ENCODE data around the gene ACAN.

The ACAN gene

DNA sequence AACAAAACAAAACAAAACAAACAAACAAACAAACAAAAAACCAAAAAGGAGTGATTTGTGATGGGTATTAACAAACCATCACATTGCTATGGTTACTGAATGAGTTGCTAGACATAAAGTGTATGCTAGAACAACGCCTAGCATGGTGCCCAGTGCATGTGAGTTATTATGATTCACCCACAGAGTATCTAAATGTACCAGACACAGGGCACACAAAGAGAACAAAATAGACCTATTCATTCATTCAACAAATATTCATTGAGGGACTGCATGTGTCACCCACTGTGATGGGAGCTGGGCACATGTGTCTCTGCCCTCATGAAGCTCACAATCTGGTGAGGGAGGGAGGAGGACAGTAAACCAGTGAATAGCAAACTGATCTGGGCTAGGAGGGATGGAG is 11.6 kb upstream of the ACAN start:
- peaks cover 33% of the 10 kb centered on the region for H3K27me3 Mint-ChIP-seq (ENCODE audit: low read depth)
- no peaks in the 10 kb centered on the region for H3K4me1 Mint-ChIP-seq (ENCODE audit: low read depth)
- H3K4me3 Mint-ChIP-seq: no peak overlapping the region
- H3K9me3 Mint-ChIP-seq: no peaks in the 10 kb centered on the region
- no peaks in the 10 kb centered on the region for H3K36me3 Mint-ChIP-seq (ENCODE audit: low read depth)
- no peak overlapping the region for H3K27ac Mint-ChIP-seq

DNA sequence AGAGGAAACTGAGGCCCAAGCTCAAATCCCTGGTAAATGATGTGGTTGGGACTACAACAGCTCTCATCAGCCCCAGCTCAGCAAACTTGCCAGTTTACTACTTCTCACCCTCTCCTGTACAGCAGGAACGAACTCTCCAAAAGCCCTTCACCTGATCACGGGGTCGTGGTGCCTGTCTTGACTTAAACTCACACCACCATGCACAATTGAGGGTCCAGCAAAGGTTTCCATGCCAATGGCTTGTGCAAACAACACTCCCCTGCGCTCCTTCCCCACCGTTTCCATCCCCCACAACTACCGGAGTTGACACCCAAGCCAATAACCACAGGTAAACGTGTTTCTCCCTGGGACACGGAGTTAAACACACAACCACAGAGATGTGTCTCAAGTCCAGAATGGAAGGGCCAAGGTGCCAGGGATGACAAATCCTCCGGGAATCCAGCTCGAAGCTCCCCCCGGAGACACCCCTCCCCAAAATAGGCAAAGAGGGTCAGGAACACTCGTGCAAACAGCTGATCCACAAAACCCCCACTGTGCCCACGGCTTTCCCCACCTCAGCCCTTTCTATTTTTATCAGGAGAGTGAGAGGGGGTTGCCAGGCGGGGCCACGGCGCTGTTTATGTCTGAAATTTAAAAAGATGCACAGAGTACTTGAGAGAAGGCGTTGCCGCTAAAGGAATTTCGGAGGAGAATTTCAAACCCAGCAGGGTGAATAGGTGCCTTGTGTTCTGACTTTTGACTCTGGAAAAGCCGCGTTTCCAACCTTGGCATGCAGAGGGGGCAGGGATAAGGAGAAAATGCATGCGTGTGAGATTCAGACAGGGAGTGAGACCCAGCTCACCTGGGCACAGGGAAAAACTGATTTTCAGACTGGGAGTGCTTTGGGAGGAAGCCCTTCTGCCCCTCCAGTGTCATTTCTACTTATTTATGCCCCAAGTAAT is 10.6 kb upstream of the ACAN start:
- H3K27ac Mint-ChIP-seq: no peak overlapping the region

DNA sequence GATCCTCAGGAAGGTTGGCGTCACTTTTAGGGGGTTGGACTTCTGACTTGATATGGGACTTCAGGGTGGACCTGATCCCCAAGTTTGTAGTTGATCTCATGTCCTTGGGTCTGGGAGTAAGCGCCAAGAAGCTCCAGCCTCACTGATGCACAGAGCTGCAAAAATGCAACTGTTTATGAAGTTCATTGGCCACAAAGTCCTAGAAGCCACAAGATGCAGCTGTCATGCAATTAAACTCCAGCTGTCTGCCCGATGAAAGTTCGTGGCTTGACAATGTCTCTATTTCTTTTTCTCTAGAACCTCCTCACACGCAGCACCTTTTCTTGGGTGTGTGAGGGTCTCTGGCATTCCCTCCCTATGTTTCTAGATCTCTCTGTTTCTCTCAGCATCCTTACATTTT is 9.2 kb upstream of the ACAN start:
- peaks cover 46% of the 10 kb centered on the region for H3K27me3 Mint-ChIP-seq (ENCODE audit: low read depth)
- no peak overlapping the region for H3K27ac Mint-ChIP-seq
- H3K9me3 Mint-ChIP-seq: no peaks in the 10 kb centered on the region
- H3K4me1 Mint-ChIP-seq (ENCODE audit: low read depth): no peaks in the 10 kb centered on the region
- no peaks in the 10 kb centered on the region for H3K36me3 Mint-ChIP-seq (ENCODE audit: low read depth)
- no peak overlapping the region for H3K4me3 Mint-ChIP-seq

More for the DNA sequence above, 10.6 kb upstream of the ACAN start:
- Mint-ChIP-seq H3K36me3 (ENCODE audit: low read depth) (no peaks in the 10 kb centered on the region), H3K4me1 (ENCODE audit: low read depth) (no peaks in the 10 kb centered on the region), H3K27me3 (ENCODE audit: low read depth) (peaks cover 39% of the 10 kb centered on the region), H3K9me3 (no peaks in the 10 kb centered on the region), H3K4me3 (no peak overlapping the region)

DNA sequence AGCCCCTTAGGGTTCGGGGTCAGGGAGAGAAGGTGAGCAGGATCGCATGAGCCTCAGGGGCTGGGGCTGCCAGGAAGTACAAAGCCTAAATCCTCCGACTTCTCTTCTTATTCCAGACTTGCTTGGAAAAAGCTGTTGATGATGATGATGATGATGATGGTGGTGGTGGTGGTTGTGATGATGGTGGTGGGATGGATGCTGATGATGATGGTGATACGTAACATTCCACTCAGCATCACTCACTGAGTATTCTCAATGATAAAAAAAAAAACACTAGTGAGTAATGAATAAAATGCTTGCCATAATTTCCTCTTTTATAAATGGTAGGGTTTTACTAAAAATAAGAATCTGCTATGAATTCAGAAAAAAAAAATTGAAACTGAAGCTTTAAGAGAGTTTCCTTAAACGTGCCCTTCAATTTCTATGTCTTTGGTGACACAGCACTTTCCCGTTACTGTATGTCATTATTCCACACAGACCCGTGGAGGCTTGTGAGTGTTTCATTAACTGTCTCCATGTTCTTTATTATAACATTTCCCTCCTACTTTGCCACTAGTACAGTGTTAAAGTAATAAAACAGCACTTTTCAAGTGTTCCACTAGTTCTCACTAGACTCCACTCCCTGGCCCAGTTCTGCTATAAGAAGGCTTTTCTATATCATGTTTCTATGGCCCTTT is 5.4 kb upstream of the ACAN start:
- Mint-ChIP-seq H3K36me3 (ENCODE audit: low read depth) (peaks cover 2% of the 10 kb centered on the region), H3K27me3 (ENCODE audit: low read depth) (peaks cover 62% of the 10 kb centered on the region), H3K4me1 (ENCODE audit: low read depth) (no peaks in the 10 kb centered on the region), H3K9me3 (no peaks in the 10 kb centered on the region), H3K27ac (no peak overlapping the region), H3K4me3 (no peak overlapping the region)

DNA sequence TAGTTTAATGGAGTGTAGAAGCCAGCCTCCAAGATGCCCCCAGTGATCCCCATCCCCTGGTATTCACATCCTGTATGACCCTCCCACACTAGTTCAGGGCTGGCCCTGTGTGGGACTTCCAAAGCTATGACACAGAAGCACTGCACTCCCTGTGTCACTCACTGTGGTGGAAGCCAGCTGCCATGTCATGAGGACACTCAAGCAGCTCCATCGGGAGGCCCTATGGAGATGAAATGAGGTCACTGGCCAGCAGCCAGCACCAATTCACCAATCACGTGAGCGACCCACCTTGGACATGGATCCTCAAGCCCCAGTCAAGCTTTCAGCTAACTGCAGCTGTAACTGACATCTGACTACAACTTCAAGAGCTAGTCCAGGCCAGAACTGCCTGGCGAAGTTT is 3.9 kb upstream of the ACAN start:
- Mint-ChIP-seq H3K4me3 (no peak overlapping the region), H3K27me3 (ENCODE audit: low read depth) (peaks cover 59% of the 10 kb centered on the region), H3K36me3 (ENCODE audit: low read depth) (peaks cover 2% of the 10 kb centered on the region), H3K9me3 (no peaks in the 10 kb centered on the region), H3K27ac (no peak overlapping the region), H3K4me1 (ENCODE audit: low read depth) (no peaks in the 10 kb centered on the region)

DNA sequence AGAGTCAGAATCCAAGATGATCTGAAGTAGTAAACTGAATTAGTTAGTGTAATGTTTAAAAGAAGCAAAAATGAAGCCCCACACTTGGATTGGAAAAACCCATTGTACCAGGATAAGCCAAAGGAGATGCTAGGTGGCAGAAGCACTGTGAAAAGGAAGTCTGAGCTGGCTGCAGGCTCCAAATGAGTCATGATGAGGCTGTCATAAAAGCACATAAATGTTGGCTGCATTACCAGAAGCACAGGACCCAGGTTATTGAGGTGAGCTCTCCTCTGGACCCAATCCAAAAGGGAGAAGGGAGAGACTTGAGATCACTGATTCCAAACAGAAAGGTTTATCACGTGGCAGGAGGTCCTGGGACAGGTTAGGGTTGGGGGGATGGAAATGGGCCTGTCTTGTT is 3.2 kb upstream of the ACAN start:
- H3K27ac Mint-ChIP-seq: no peak overlapping the region
- H3K9me3 Mint-ChIP-seq: no peaks in the 10 kb centered on the region
- H3K4me3 Mint-ChIP-seq: no peak overlapping the region
- peaks cover 2% of the 10 kb centered on the region for H3K36me3 Mint-ChIP-seq (ENCODE audit: low read depth)
- H3K4me1 Mint-ChIP-seq (ENCODE audit: low read depth): no peaks in the 10 kb centered on the region
- H3K27me3 Mint-ChIP-seq (ENCODE audit: low read depth): peaks cover 61% of the 10 kb centered on the region

DNA sequence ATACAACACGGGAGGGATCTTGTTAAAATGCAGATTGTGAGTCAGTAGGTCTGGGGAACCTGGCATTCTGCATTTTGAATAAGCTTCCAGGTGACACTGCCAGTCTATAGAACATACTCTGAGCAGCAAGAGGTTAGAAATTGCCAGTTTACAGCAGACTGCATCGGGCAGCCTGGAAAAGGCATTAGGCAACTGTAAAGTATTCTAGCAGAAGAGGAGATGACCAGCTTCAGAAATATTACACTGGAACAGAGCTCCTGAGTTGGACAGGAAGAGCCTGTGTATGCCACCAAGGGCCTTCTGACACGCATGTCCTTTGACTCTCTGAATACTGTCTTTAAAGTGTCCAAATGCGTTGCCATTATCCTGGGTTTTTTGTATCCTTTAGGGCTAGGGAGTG is 2.5 kb upstream of the ACAN start:
- H3K36me3 Mint-ChIP-seq (ENCODE audit: low read depth): peaks cover 2% of the 10 kb centered on the region
- no peak overlapping the region for H3K27ac Mint-ChIP-seq
- no peak overlapping the region for H3K4me3 Mint-ChIP-seq
- no peaks in the 10 kb centered on the region for H3K9me3 Mint-ChIP-seq
- peaks cover 67% of the 10 kb centered on the region for H3K27me3 Mint-ChIP-seq (ENCODE audit: low read depth)
- H3K4me1 Mint-ChIP-seq (ENCODE audit: low read depth): no peaks in the 10 kb centered on the region

DNA sequence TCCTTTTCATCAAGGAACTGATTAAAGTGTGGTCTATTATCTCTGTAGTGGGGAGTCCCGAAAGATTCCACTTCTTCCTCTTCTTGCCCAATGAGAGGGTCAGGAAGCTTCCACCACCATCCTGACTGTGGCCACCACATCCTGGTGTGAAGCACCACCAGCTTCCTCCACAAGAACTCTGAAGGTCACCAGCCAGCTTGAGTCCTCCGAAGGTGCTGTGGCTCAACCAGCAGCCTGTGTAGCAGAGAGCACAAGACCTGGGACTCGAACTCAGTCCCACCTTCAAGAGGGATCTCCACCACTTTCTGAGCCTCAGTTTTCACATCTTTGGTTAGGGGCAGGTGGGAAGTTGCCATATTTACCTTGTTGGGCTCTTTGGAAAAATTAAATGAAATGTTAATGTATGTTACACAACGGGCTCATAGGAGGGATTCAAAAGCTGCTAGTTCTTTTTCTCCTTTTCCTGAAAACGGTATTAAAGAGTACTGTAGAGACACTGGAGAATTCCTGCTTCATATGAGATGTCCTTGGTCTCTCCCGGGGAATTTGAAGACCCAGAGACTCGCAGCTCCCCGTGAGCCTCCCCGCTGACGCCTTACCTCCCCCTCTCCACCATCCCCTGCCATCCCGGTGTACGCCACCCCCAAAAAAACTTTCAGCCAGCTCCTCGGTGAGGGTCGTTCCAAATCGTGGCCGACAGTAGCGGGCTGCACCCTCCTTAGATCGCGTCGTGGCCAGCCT is 816 bp upstream of the ACAN start:
- Mint-ChIP-seq H3K4me3 (no peak overlapping the region), H3K4me1 (ENCODE audit: low read depth) (no peaks in the 10 kb centered on the region), H3K27me3 (ENCODE audit: low read depth) (peaks cover 66% of the 10 kb centered on the region), H3K27ac (no peak overlapping the region), H3K36me3 (ENCODE audit: low read depth) (peaks cover 2% of the 10 kb centered on the region), H3K9me3 (no peaks in the 10 kb centered on the region)

DNA sequence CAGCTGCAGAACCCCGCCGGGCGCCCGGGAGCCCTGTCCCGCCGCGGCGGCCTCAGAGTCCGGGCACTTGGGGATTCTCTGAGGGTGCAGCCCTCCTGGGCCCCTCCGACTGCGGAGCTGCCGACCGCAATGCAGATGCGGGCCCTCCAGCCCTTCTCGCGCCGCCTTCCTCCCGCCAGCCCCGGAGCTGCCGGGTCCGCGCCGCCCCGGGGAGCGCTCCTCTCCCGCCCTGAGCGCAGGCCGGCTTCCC is 320 bp upstream of the ACAN start:
- H3K4me1 Mint-ChIP-seq (ENCODE audit: low read depth): no peaks in the 10 kb centered on the region
- H3K27ac Mint-ChIP-seq: no peak overlapping the region
- H3K36me3 Mint-ChIP-seq (ENCODE audit: low read depth): peaks cover 2% of the 10 kb centered on the region
- H3K27me3 Mint-ChIP-seq (ENCODE audit: low read depth): peaks cover 64% of the 10 kb centered on the region
- H3K9me3 Mint-ChIP-seq: no peaks in the 10 kb centered on the region
- no peak overlapping the region for H3K4me3 Mint-ChIP-seq

DNA sequence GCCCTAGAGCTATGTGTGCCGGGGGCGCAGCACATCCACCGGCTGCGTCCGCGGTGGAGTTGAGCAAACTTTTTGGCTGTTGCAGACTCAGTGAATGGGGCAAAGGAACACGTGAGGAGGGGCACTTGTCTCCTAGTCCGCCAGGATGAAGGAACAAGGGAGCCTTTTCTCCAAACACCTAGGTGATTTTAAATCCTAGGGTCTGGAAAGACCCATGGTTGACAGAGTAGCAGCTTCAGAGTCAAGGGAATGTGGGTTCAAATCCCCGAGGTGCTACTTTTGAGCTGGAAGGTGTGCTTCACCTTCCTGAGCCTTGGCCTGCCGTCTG is 648 bp downstream of the ACAN start:
- H3K4me1 Mint-ChIP-seq (ENCODE audit: low read depth): no peaks in the 10 kb centered on the region
- H3K4me3 Mint-ChIP-seq: no peak overlapping the region
- H3K27me3 Mint-ChIP-seq (ENCODE audit: low read depth): peaks cover 66% of the 10 kb centered on the region
- no peaks in the 10 kb centered on the region for H3K9me3 Mint-ChIP-seq
- H3K27ac Mint-ChIP-seq: no peak overlapping the region
- H3K36me3 Mint-ChIP-seq (ENCODE audit: low read depth): peaks cover 2% of the 10 kb centered on the region

DNA sequence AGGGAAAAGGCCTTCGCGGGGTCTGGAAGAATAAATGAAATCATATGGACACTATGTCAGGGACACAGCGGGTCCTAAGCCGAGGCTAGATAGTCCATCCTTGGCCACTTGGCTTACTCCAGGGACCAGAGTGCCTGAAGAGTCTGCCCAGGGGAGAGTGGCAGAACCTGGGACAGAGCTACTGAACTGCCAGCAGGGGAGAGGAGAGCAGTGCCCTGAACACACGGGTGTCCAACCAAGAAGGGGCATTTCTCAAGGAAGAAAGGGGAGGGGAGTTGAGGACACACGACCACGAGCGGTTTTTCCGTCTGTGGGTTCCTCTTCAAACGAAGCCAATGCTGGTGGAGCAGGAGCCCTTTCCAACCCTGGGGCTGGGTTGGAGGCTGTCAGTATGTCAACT is 1.0 kb downstream of the ACAN start:
- Mint-ChIP-seq H3K27me3 (ENCODE audit: low read depth) (peaks cover 66% of the 10 kb centered on the region), H3K4me1 (ENCODE audit: low read depth) (no peaks in the 10 kb centered on the region), H3K36me3 (ENCODE audit: low read depth) (peaks cover 2% of the 10 kb centered on the region), H3K9me3 (no peaks in the 10 kb centered on the region), H3K27ac (no peak overlapping the region), H3K4me3 (no peak overlapping the region)

DNA sequence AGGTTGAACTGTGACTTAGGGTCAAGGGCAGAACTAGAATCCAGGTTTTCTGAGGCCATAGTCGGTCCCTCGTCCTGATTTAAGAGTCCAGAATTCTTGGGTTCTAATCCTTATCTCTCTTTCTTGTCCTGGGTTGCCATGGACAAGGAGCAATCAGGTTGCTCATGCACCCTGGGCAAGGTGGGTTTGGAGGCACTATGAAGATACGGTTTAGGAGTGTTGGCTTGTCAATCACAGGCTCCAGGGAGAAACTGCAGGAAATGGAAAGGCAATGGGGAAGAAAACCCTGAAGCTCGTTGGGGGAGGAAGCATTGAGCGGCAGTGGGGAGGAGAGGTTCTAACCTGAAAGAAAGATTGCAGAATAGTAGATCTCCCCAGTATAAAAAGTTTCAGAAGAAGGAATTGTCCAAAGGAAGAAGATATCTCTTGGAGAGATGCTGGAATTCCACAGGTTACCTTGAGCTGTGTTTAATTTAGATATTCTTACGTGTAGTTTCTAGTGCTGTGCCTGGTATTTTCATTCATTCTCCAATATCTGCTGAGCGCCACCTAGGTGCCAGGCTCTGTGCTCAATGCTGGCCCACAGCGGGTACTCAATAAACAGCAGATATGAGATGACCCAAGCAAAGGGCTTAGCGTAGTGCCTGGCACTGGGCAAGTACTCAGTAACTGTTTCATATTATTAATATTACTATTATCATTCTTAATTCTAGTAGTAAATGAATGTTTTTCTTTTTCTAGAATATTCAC is 2.0 kb downstream of the ACAN start:
- Mint-ChIP-seq H3K9me3 (no peaks in the 10 kb centered on the region), H3K36me3 (ENCODE audit: low read depth) (peaks cover 2% of the 10 kb centered on the region), H3K4me3 (no peak overlapping the region), H3K27me3 (ENCODE audit: low read depth) (peaks cover 61% of the 10 kb centered on the region), H3K27ac (no peak overlapping the region), H3K4me1 (ENCODE audit: low read depth) (no peaks in the 10 kb centered on the region)

DNA sequence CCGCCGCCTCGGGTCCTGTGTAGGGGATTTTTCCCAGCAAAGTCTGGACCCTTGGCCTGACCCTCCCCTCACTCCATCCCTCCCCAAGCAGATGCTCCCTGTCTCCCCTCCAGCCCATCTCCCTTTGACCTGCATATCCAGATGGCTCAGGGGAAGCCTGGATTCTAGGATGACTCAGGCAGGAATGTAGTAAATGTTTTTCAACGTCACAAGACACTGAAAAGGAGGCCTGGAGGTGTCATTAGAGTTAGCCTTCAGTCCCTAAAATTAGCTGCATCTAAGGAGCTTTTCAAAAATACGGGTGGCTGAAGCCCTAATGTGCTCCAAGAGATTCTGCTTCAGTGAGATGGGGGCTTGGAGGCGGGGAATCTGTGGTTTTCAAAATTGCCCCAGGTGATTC is 7.2 kb downstream of the ACAN start:
- no peak overlapping the region for H3K27ac Mint-ChIP-seq
- H3K9me3 Mint-ChIP-seq: no peaks in the 10 kb centered on the region
- no peak overlapping the region for H3K4me3 Mint-ChIP-seq
- H3K4me1 Mint-ChIP-seq (ENCODE audit: low read depth): no peaks in the 10 kb centered on the region
- peaks cover 26% of the 10 kb centered on the region for H3K27me3 Mint-ChIP-seq (ENCODE audit: low read depth)
- no peaks in the 10 kb centered on the region for H3K36me3 Mint-ChIP-seq (ENCODE audit: low read depth)

DNA sequence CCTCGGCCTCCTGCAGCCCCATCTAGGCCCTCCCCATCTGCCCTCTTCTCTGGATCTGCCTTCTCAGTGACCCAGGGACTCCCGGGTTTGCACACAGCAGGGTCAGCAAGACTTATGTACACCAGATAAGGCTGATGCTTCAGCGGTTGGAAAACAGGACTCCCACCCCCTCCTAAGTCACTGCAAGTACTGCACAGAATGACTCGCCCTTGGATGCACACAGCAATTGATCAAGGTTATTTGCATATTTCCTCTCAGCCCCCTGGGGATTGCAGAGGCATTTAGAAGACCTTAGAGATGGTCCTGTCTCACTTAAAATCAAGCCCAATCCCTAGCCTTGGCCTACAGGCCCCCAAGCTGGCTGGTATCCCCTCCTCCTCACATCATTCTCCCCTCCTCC is 8.9 kb downstream of the ACAN start:
- H3K27me3 Mint-ChIP-seq (ENCODE audit: low read depth): peaks cover 16% of the 10 kb centered on the region
- no peaks in the 10 kb centered on the region for H3K36me3 Mint-ChIP-seq (ENCODE audit: low read depth)
- H3K27ac Mint-ChIP-seq: no peak overlapping the region
- no peaks in the 10 kb centered on the region for H3K4me1 Mint-ChIP-seq (ENCODE audit: low read depth)
- no peaks in the 10 kb centered on the region for H3K9me3 Mint-ChIP-seq
- no peak overlapping the region for H3K4me3 Mint-ChIP-seq
